Caco-2 (cell line): ENCODE results near the gene FUT2. TPM values are rescaled to one million over a fixed set of nuclear protein-coding genes. Genes with fewer than 3 reads are reported as not detected.
"Not testable (repeated sequence)": the region's sequence is repeated elsewhere in the genome, so short reads cannot be mapped to it uniquely, and the experiment has no call there.

Experiments used
- BruUV-seq: library from RNA; stranded (reverse); fragments of 400-500 nt; replicated peaks from 2 replicates; lab custom pipeline; 2021; lab: Mats Ljungman, UMichigan
- CTCF ChIA-PET: fragments of 300-600 bp; sonication (Branson Sonifier 250); formaldehyde crosslinking; loops from one replicate; lab custom pipeline; 2022; ENCODE audit warnings: antibody characterized with exemption; lab: Charles Lee
- POLR2A ChIA-PET: fragments of 300-600 bp; sonication (Branson Sonifier 250); formaldehyde crosslinking; loops from one replicate; lab custom pipeline; 2022; ENCODE audit warnings: antibody characterized with exemption; lab: Charles Lee
- DNase-seq, 2 experiments: peaks; one replicate each; pipeline versions ENCODE4 v3.0.0 to v3.0.0-alpha.2; 2020 to 2022
- H3K27me3 ChIP-seq: replicated peaks from 2 replicates; pipeline ENCODE4 v1.6.0; 2011; ENCODE audit warnings: low read length; ENCODE audit not compliant: control insufficient read depth, insufficient read depth
- H3K36me3 ChIP-seq: 2 replicates; pipeline ENCODE4 v1.5.1; 2011; ENCODE audit warnings: low read length; ENCODE audit not compliant: control insufficient read depth, insufficient read depth
- H3K4me1 ChIP-seq: fragments of 250-450 bp; sonication (Bioruptor Pico); 2 replicates; pipeline ENCODE4 v1.5.1; 2020; ENCODE audit warnings: mild to moderate bottlenecking
- H3K4me3 ChIP-seq: 2 replicates; pipeline ENCODE4 v1.5.1; 2011; ENCODE audit warnings: low read depth, mild to moderate bottlenecking, control low read depth, low read length
- H3K9me3 ChIP-seq: fragments of 250-450 bp; sonication (Bioruptor Pico); 2 replicates; pipeline ENCODE4 v1.5.1; 2020; ENCODE audit warnings: mild to moderate bottlenecking, moderate library complexity
- H3K27ac Mint-ChIP-seq: one replicate; pipeline ENCODE4 v1.8.0; 2022; ENCODE audit warnings: mixed read lengths; ENCODE audit not compliant: unreplicated experiment
- H3K27me3 Mint-ChIP-seq: one replicate; pipeline ENCODE4 v1.8.0; 2022; ENCODE audit warnings: mixed read lengths; ENCODE audit not compliant: insufficient read depth, unreplicated experiment
- H3K36me3 Mint-ChIP-seq: one replicate; pipeline ENCODE4 v1.8.0; 2022; ENCODE audit warnings: mild to moderate bottlenecking, mixed read lengths; ENCODE audit not compliant: insufficient read depth, unreplicated experiment
- H3K4me1 Mint-ChIP-seq: one replicate; pipeline ENCODE4 v1.8.0; 2022; ENCODE audit warnings: low read depth, mixed read lengths; ENCODE audit not compliant: unreplicated experiment
- H3K4me3 Mint-ChIP-seq: one replicate; pipeline ENCODE4 v1.8.0; 2022; ENCODE audit warnings: mild to moderate bottlenecking, moderate library complexity, mixed read lengths; ENCODE audit not compliant: unreplicated experiment
- H3K9me3 Mint-ChIP-seq: one replicate; pipeline ENCODE4 v1.8.0; 2022; ENCODE audit warnings: mixed read lengths; ENCODE audit not compliant: unreplicated experiment
- intact Hi-C: fragments of 100-400 bp; cut with micrococcal nuclease; formaldehyde crosslinking; loops from one replicate; pipeline ENCODE4 v1.10.0; 2022; ENCODE audit not compliant: unreplicated experiment
- total RNA-seq: library from RNA; stranded (reverse); gene quantifications from 2 replicates; pipeline ENCODE4 v1.2.3, GENCODE V29; 2022
- TF ChIP-seq, protein P1 (sequence below), 2 experiments: fragments of 200-600 bp in 1 of 2; IDR thresholded peaks; 1 replicate in 1 of 2; 2 replicates in 1 of 2; pipeline versions ENCODE4 v1.5.1 to v1.8.0; 2011 to 2022; ENCODE audit warnings: antibody characterized with exemption in 1 of 2, control low read depth in 1 of 2, inconsistent platforms in 1 of 2, low read depth in 1 of 2, low read length in 1 of 2, mild to moderate bottlenecking in 1 of 2, moderate library complexity in 1 of 2; ENCODE audit not compliant: insufficient read depth in 1 of 2, severe bottlenecking in 1 of 2, unreplicated experiment in 1 of 2

FUT2 gene
- total RNA-seq, 1 experiment from 2014 or later = 13.5 TPM

- intact Hi-C loops = no loop called here
Observed at GRCh38 chr19:48651683-48652048, 44.1 kb upstream of the FUT2 start.

DNA sequence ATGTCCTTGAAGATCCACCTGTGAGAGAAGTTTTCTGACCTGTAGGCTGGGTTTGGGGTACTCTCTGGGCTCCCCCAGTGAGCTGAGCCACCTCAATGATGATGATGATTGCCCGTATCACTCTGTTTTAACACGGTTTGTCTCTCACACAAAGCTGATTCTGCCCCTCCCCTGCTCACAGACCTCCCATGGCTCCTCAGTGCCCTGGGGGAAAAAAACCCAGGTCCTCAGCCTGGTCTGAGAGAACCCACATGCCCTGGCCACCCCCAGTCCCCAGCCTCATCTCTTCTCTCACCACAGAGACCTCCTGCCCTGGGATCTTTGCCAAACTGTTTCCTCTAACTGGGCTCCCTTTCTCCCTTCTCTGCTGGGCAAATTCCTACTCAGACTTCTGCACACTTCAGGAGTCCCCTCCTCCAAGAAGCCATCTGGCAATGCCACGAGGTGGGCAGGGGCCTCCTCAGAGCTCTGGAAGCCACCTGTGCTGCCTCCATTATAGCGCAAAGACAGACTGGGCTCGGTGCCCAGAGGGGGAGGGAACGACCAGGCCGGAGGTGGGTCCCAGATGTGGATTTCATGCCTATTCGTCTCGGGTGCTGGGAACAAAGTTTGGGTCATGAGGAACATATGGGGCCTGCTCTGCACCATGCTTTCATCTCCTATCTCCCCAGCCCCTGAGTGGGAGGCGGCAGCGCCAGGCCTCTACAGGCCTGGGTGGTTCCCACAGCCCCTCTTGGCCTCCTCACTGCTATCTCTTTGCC is 41.3 kb upstream of the FUT2 start:
- TF ChIP-seq, protein P1, sequence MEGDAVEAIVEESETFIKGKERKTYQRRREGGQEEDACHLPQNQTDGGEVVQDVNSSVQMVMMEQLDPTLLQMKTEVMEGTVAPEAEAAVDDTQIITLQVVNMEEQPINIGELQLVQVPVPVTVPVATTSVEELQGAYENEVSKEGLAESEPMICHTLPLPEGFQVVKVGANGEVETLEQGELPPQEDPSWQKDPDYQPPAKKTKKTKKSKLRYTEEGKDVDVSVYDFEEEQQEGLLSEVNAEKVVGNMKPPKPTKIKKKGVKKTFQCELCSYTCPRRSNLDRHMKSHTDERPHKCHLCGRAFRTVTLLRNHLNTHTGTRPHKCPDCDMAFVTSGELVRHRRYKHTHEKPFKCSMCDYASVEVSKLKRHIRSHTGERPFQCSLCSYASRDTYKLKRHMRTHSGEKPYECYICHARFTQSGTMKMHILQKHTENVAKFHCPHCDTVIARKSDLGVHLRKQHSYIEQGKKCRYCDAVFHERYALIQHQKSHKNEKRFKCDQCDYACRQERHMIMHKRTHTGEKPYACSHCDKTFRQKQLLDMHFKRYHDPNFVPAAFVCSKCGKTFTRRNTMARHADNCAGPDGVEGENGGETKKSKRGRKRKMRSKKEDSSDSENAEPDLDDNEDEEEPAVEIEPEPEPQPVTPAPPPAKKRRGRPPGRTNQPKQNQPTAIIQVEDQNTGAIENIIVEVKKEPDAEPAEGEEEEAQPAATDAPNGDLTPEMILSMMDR (IDR thresholded peaks at IDR 0.05; ENCODE audit: insufficient read depth in 1 of 2, low read depth in 1 of 2, low read length in 1 of 2, severe bottlenecking in 1 of 2, unreplicated experiment in 1 of 2) = no peak
- no peak for DNase-seq
- intact Hi-C loops = no loop called here
- no peak overlapping the region for H3K27ac Mint-ChIP-seq
- no peaks in the 10 kb centered on the region for H3K36me3 Mint-ChIP-seq
- H3K27me3 ChIP-seq = no peaks in the 10 kb centered on the region
- H3K9me3 Mint-ChIP-seq = no peaks in the 10 kb centered on the region
- H3K4me1 Mint-ChIP-seq = no peaks in the 10 kb centered on the region
- H3K9me3 ChIP-seq = no peaks in the 10 kb centered on the region
- no peaks in the 10 kb centered on the region for H3K27me3 Mint-ChIP-seq
- H3K4me3 ChIP-seq = no peak overlapping the region
- H3K4me3 Mint-ChIP-seq = no peak overlapping the region
- H3K4me1 ChIP-seq = no peaks in the 10 kb centered on the region
- H3K36me3 ChIP-seq = no peaks in the 10 kb centered on the region
- BruUV-seq = no TSS peak
- CTCF ChIA-PET = interaction anchor here (0.6 kb wide), 1 partner anchor 841 kb away, joined by 3 read pairs; no protein-coding TSS in a partner anchor
- POLR2A ChIA-PET = no interaction called here

More at GRCh38 chr19:48651683-48652048, 44.1 kb upstream of the FUT2 start:
- no peaks in the 10 kb centered on the region for H3K27me3 ChIP-seq
- BruUV-seq = no TSS peak
- no peaks in the 10 kb centered on the region for H3K4me1 ChIP-seq
- no peaks in the 10 kb centered on the region for H3K36me3 ChIP-seq
- Mint-ChIP-seq H3K9me3 (no peaks in the 10 kb centered on the region), H3K4me1 (peaks cover 6% of the 10 kb centered on the region), H3K27ac (no peak overlapping the region), H3K4me3 (no peak overlapping the region), H3K27me3 (no peaks in the 10 kb centered on the region), H3K36me3 (no peaks in the 10 kb centered on the region)
- ChIA-PET POLR2A (interaction anchor here (0.5 kb wide), 1 partner anchor 185 kb away, joined by 8 read pairs; the partner anchor contains the start of gene HSD17B14), CTCF (interaction anchor here (0.6 to 1.0 kb wide), 3 partner anchors 8 to 324 kb away, joined by 3 to 5 read pairs (median 4); no protein-coding TSS in a partner anchor)
- TF ChIP-seq, protein P1 (IDR thresholded peaks at IDR 0.05; ENCODE audit: insufficient read depth in 1 of 2, low read depth in 1 of 2, low read length in 1 of 2, severe bottlenecking in 1 of 2, unreplicated experiment in 1 of 2) = no peak
- no peaks in the 10 kb centered on the region for H3K9me3 ChIP-seq
- no peak for DNase-seq
- no peak overlapping the region for H3K4me3 ChIP-seq

DNA sequence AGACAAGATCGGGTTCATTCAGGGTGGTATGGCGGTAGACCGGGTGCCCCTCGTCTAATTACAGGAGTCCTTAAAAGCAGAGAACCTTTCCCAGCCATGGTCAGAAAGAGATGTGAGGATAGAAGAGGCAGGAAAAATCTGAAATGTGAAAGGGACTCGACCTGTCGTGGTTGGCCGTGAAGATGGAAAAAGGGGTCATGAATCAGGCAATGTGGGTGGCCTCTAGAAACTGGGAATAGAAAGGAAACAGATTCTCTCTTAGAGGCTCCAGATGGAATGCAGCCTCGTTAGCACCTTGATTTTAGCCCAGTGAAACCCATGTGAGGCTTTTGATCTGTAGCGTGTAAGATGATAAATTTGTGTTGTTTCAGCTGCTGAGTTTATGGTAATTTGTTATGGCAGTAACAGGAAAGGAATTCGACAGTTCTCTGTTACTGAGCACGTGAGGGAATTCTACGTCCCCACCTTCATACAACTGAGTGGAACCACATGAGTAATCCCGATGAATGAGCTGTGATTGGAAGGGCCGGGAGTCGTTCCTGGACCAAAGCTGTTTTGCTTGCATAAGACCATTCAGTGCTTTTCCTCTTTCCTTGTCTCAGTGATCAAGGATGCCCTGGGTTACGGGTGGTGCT is 38.8 kb upstream of the FUT2 start:
- Histone ChIP-seq H3K9me3 (no peaks in the 10 kb centered on the region), H3K27me3 (no peaks in the 10 kb centered on the region), H3K4me1 (peaks cover 10% of the 10 kb centered on the region; the same call in 1 of the 2 replicates), H3K4me3 (no peak overlapping the region), H3K36me3 (no peaks in the 10 kb centered on the region)
- H3K9me3 Mint-ChIP-seq = no peaks in the 10 kb centered on the region
- BruUV-seq = no TSS peak
- no peak overlapping the region for H3K27ac Mint-ChIP-seq
- intact Hi-C loops = no loop called here
- POLR2A ChIA-PET = no interaction called here
- TF ChIP-seq, protein P1 (IDR thresholded peaks at IDR 0.05; ENCODE audit: insufficient read depth in 1 of 2, low read depth in 1 of 2, low read length in 1 of 2, severe bottlenecking in 1 of 2, unreplicated experiment in 1 of 2) = no peak
- CTCF ChIA-PET = no interaction called here
- H3K4me3 Mint-ChIP-seq = no peak overlapping the region
- no peaks in the 10 kb centered on the region for H3K27me3 Mint-ChIP-seq
- no peak for DNase-seq
- peaks cover 9% of the 10 kb centered on the region for H3K36me3 Mint-ChIP-seq
- H3K4me1 Mint-ChIP-seq = no peaks in the 10 kb centered on the region

- H3K4me1 ChIP-seq = peaks cover 10% of the 10 kb centered on the region; the same call in 1 of the 2 replicates
- H3K9me3 ChIP-seq, intact Hi-C loops, H3K27ac Mint-ChIP-seq, DNase-seq, H3K27me3 ChIP-seq, BruUV-seq, H3K9me3 Mint-ChIP-seq, H3K4me3 Mint-ChIP-seq, H3K4me1 Mint-ChIP-seq, H3K36me3 Mint-ChIP-seq, POLR2A ChIA-PET, H3K4me3 ChIP-seq, H3K36me3 ChIP-seq, H3K27me3 Mint-ChIP-seq: not testable (repeated sequence)
- CTCF ChIA-PET = interaction anchor here (0.6 kb wide), 1 partner anchor 1360 kb away, joined by 5 read pairs; no protein-coding TSS in a partner anchor
Observed at GRCh38 chr19:48657828-48658227, 37.9 kb upstream of the FUT2 start.
